WTC11 (cell line): ENCODE measurements around the gene SPOCK1. TPM values are rescaled to one million over a fixed set of nuclear protein-coding genes. Genes with fewer than 3 reads are reported as not detected.

Experiments used
- ATAC-seq: fragments of 200-7000 bp; cut with Tn5 transposase; 2 replicates; pipeline ENCODE4 v1.10.0; 2021; ENCODE audit warnings: mild to moderate bottlenecking, moderate library complexity
- CTCF ChIA-PET: fragments of 300-600 bp; sonication (Branson Sonifier 250); formaldehyde crosslinking; loops from one replicate; lab custom pipeline; 2021; ENCODE audit warnings: antibody characterized with exemption; lab: Charles Lee
- POLR2A ChIA-PET: fragments of 350-600 bp; sonication (Branson Sonifier 250); formaldehyde crosslinking; loops from one replicate; lab custom pipeline; 2021; ENCODE audit warnings: antibody characterized with exemption; lab: Charles Lee
- DNase-seq: peaks from one replicate; pipeline ENCODE4 v3.0.0; 2021; ENCODE audit warnings: low spot score
- H3K27ac Mint-ChIP-seq: 2 replicates; pipeline ENCODE4 v1.8.0; 2021; ENCODE audit warnings: mixed read lengths
- H3K27me3 Mint-ChIP-seq: 2 replicates; pipeline ENCODE4 v1.8.0; 2021; ENCODE audit warnings: low read depth, mild to moderate bottlenecking, moderate library complexity, mixed read lengths
- H3K36me3 Mint-ChIP-seq: 2 replicates; pipeline ENCODE4 v1.8.0; 2021; ENCODE audit warnings: mixed read lengths
- H3K4me1 Mint-ChIP-seq: 2 replicates; pipeline ENCODE4 v1.8.0; 2022; ENCODE audit warnings: mixed read lengths
- H3K4me3 Mint-ChIP-seq: 2 replicates; pipeline ENCODE4 v1.8.0; 2021; ENCODE audit warnings: mild to moderate bottlenecking, moderate library complexity, mixed read lengths
- H3K9me3 Mint-ChIP-seq: 2 replicates; pipeline ENCODE4 v1.8.0; 2021; ENCODE audit warnings: mixed read lengths
- ATF1 ChIP-seq: sonication (generic); formaldehyde crosslinking; IDR thresholded peaks from 2 replicates; pipeline ENCODE4 v1.8.1; 2023; ENCODE audit warnings: mild to moderate bottlenecking, moderate library complexity, missing genetic modification reagents
- E2F5 ChIP-seq: sonication (generic); formaldehyde crosslinking; IDR thresholded peaks from 2 replicates; pipeline ENCODE4 v1.8.1; 2022; ENCODE audit warnings: mild to moderate bottlenecking, moderate library complexity, missing genetic modification reagents
- EMX1 ChIP-seq: fragments of 250-450 bp; sonication (Bioruptor Pico); IDR thresholded peaks from 2 replicates; pipeline ENCODE4 v1.8.0; 2021; ENCODE audit warnings: mild to moderate bottlenecking
- ESRRA ChIP-seq: sonication (generic); formaldehyde crosslinking; IDR thresholded peaks from 2 replicates; pipeline ENCODE4 v1.8.1; 2022; ENCODE audit warnings: mild to moderate bottlenecking, missing genetic modification reagents, borderline replicate concordance
- HMGA2 ChIP-seq: fragments of 250-450 bp; sonication (Bioruptor Pico); IDR thresholded peaks from 2 replicates; pipeline ENCODE4 v1.4.0; 2021; ENCODE audit warnings: mild to moderate bottlenecking, moderate library complexity
- KAT7 ChIP-seq: sonication (generic); formaldehyde crosslinking; IDR thresholded peaks from 2 replicates; pipeline ENCODE4 v1.8.1; 2023; ENCODE audit warnings: missing genetic modification reagents, mild to moderate bottlenecking, borderline replicate concordance
- MAX ChIP-seq: sonication (generic); formaldehyde crosslinking; IDR thresholded peaks from 2 replicates; pipeline ENCODE4 v1.8.0; 2022; ENCODE audit warnings: mild to moderate bottlenecking, missing genetic modification reagents
- NFE2L1 ChIP-seq: sonication (generic); formaldehyde crosslinking; IDR thresholded peaks from 2 replicates; pipeline ENCODE4 v1.8.1; 2023; ENCODE audit warnings: missing genetic modification reagents
- SMAD4 ChIP-seq: sonication (generic); formaldehyde crosslinking; IDR thresholded peaks from 2 replicates; pipeline ENCODE4 v1.8.0; 2022; ENCODE audit warnings: mild to moderate bottlenecking, missing genetic modification reagents
- TEAD4 ChIP-seq: sonication (generic); formaldehyde crosslinking; IDR thresholded peaks from 2 replicates; pipeline ENCODE4 v1.8.0; 2022; ENCODE audit warnings: mild to moderate bottlenecking, missing genetic modification reagents
- ZBTB21 ChIP-seq: sonication (generic); formaldehyde crosslinking; IDR thresholded peaks from 2 replicates; pipeline ENCODE4 v1.8.1; 2023; ENCODE audit warnings: mild to moderate bottlenecking, missing genetic modification reagents, borderline replicate concordance
- ZNF121 ChIP-seq: sonication (generic); formaldehyde crosslinking; IDR thresholded peaks from 2 replicates; pipeline ENCODE4 v1.8.0; 2023; ENCODE audit warnings: missing genetic modification reagents
- ZNF138 ChIP-seq: sonication (generic); formaldehyde crosslinking; conservative IDR thresholded peaks from 2 replicates; pipeline ENCODE4 v1.8.1; 2022; ENCODE audit warnings: mild to moderate bottlenecking, moderate library complexity, missing genetic modification reagents
- ZNF671 ChIP-seq: fragments of 250-450 bp; sonication (Bioruptor Pico); IDR thresholded peaks from 2 replicates; pipeline ENCODE4 v1.8.0; 2021; ENCODE audit warnings: mild to moderate bottlenecking
- ZSCAN18 ChIP-seq: fragments of 250-450 bp; sonication (Bioruptor Pico); IDR thresholded peaks from 2 replicates; pipeline ENCODE4 v2.1.2; 2022; ENCODE audit warnings: mild to moderate bottlenecking, moderate library complexity
- total RNA-seq: library from RNA; stranded (reverse); gene quantifications from 3 replicates; pipeline ENCODE4 v1.2.3, GENCODE V29; 2021
- TF ChIP-seq, protein P1 (sequence below): fragments of 250-450 bp; sonication (Bioruptor Pico); conservative IDR thresholded peaks from 2 replicates; pipeline ENCODE4 v1.9.0; 2021; ENCODE audit warnings: mild to moderate bottlenecking
- TF ChIP-seq, protein P2 (sequence below): fragments of 250-450 bp; sonication (Bioruptor Pico); IDR thresholded peaks from 2 replicates; pipeline ENCODE4 v1.8.0; 2021; ENCODE audit warnings: mild to moderate bottlenecking
- TF ChIP-seq, protein P3 (sequence below): fragments of 250-450 bp; sonication (Bioruptor Pico); IDR thresholded peaks from 2 replicates; pipeline ENCODE4 v1.9.0; 2021; ENCODE audit warnings: mild to moderate bottlenecking, borderline replicate concordance
- TF ChIP-seq, protein P4 (sequence below): sonication (generic); formaldehyde crosslinking; IDR thresholded peaks from 2 replicates; pipeline ENCODE4 v1.8.0; 2022; ENCODE audit warnings: missing genetic modification reagents

The SPOCK1 gene
- total RNA-seq, 1 experiment from 2014 or later: 15.2 TPM

GRCh38 chr5:137179203-137179602, 319.9 kb downstream of the SPOCK1 start (continued):
- TF ChIP-seq ZNF138 (CRISPR knock-in tag) (no peak), ZNF671 (CRISPR knock-in tag) (no peak), ZBTB21 (CRISPR knock-in tag) (no peak)
- TF ChIP-seq, protein P1, sequence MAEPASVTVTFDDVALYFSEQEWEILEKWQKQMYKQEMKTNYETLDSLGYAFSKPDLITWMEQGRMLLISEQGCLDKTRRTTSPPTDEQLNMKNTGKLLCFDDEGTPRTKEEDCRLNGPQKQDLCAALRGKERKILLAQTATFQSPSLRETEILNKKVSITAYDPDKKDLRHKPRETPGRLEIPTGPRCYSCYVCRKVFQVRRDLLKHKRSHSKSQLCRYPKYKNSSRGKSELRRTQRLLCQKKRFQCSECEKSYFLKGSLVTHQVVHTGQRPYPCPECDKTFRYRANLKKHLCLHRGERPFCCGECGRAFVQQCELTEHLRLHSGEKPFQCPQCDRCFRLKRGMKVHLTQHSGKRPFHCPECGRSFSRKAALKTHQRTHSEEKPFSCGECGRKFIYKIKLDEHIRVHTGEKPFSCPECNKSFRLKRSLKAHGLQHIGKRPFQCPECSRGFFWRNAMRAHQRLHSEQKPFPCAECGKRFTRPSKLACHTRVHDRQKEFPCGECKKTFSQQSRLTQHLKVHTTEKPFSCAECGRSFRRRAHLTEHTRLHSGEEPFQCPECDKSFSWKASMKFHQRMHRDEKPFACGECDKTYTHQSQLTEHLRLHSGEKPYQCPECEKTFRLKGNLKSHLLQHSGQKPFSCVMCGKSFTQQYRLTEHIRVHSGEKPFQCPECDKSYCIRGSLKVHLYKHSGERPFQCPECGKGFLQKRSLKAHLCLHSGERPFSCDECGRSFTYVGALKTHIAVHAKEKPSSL: no peak
- TF ChIP-seq, protein P2, sequence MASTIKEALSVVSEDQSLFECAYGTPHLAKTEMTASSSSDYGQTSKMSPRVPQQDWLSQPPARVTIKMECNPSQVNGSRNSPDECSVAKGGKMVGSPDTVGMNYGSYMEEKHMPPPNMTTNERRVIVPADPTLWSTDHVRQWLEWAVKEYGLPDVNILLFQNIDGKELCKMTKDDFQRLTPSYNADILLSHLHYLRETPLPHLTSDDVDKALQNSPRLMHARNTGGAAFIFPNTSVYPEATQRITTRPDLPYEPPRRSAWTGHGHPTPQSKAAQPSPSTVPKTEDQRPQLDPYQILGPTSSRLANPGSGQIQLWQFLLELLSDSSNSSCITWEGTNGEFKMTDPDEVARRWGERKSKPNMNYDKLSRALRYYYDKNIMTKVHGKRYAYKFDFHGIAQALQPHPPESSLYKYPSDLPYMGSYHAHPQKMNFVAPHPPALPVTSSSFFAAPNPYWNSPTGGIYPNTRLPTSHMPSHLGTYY (CRISPR knock-in tag): no peak
- TF ChIP-seq, protein P3, sequence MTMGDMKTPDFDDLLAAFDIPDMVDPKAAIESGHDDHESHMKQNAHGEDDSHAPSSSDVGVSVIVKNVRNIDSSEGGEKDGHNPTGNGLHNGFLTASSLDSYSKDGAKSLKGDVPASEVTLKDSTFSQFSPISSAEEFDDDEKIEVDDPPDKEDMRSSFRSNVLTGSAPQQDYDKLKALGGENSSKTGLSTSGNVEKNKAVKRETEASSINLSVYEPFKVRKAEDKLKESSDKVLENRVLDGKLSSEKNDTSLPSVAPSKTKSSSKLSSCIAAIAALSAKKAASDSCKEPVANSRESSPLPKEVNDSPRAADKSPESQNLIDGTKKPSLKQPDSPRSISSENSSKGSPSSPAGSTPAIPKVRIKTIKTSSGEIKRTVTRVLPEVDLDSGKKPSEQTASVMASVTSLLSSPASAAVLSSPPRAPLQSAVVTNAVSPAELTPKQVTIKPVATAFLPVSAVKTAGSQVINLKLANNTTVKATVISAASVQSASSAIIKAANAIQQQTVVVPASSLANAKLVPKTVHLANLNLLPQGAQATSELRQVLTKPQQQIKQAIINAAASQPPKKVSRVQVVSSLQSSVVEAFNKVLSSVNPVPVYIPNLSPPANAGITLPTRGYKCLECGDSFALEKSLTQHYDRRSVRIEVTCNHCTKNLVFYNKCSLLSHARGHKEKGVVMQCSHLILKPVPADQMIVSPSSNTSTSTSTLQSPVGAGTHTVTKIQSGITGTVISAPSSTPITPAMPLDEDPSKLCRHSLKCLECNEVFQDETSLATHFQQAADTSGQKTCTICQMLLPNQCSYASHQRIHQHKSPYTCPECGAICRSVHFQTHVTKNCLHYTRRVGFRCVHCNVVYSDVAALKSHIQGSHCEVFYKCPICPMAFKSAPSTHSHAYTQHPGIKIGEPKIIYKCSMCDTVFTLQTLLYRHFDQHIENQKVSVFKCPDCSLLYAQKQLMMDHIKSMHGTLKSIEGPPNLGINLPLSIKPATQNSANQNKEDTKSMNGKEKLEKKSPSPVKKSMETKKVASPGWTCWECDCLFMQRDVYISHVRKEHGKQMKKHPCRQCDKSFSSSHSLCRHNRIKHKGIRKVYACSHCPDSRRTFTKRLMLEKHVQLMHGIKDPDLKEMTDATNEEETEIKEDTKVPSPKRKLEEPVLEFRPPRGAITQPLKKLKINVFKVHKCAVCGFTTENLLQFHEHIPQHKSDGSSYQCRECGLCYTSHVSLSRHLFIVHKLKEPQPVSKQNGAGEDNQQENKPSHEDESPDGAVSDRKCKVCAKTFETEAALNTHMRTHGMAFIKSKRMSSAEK (CRISPR knock-in tag): no peak

- TF ChIP-seq ESRRA (no peak), EMX1 (CRISPR knock-in tag) (no peak), TEAD4 (CRISPR knock-in tag) (no peak)
- POLR2A ChIA-PET: no interaction called here
- CTCF ChIA-PET: no interaction called here
Measured at GRCh38 chr5:137176609-137177008, 322.5 kb downstream of the SPOCK1 start.

DNA sequence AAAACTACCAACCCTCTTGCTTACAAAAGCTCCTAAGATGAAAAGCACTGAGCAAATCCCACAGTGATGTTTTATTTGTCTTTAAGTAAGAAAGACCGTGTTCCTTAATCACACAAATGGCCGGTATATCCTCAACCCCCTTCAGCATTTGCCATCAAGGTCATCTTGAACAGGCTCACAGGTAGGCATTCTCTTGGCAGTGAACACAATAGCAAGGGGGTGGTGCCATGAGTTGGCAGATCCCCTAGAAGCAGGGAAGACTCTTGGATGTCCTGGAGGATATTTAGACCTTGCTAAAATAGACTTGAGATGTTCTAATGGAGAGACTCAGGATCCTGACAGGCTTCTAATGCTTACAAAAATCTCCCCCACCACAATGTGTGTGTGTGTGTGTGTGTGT, 323.0 kb downstream of the SPOCK1 start:
- ChIA-PET CTCF (no interaction called here), POLR2A (no interaction called here)
- peaks cover 6% of the 10 kb centered on the region for H3K27me3 Mint-ChIP-seq
- H3K9me3 Mint-ChIP-seq: no peaks in the 10 kb centered on the region
- TF ChIP-seq ATF1 (CRISPR knock-in tag): no peak
- no peak for TF ChIP-seq KAT7 (CRISPR knock-in tag)
- no peak for TF ChIP-seq MAX (CRISPR knock-in tag)
- TF ChIP-seq, protein P4, sequence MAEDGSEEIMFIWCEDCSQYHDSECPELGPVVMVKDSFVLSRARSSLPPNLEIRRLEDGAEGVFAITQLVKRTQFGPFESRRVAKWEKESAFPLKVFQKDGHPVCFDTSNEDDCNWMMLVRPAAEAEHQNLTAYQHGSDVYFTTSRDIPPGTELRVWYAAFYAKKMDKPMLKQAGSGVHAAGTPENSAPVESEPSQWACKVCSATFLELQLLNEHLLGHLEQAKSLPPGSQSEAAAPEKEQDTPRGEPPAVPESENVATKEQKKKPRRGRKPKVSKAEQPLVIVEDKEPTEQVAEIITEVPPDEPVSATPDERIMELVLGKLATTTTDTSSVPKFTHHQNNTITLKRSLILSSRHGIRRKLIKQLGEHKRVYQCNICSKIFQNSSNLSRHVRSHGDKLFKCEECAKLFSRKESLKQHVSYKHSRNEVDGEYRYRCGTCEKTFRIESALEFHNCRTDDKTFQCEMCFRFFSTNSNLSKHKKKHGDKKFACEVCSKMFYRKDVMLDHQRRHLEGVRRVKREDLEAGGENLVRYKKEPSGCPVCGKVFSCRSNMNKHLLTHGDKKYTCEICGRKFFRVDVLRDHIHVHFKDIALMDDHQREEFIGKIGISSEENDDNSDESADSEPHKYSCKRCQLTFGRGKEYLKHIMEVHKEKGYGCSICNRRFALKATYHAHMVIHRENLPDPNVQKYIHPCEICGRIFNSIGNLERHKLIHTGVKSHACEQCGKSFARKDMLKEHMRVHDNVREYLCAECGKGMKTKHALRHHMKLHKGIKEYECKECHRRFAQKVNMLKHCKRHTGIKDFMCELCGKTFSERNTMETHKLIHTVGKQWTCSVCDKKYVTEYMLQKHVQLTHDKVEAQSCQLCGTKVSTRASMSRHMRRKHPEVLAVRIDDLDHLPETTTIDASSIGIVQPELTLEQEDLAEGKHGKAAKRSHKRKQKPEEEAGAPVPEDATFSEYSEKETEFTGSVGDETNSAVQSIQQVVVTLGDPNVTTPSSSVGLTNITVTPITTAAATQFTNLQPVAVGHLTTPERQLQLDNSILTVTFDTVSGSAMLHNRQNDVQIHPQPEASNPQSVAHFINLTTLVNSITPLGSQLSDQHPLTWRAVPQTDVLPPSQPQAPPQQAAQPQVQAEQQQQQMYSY (CRISPR knock-in tag): no peak
- TF ChIP-seq HMGA2 (CRISPR knock-in tag): no peak
- TF ChIP-seq ZNF121 (CRISPR knock-in tag): no peak
- TF ChIP-seq SMAD4: no peak
- no peak for TF ChIP-seq E2F5 (CRISPR knock-in tag)
- TF ChIP-seq NFE2L1 (CRISPR knock-in tag): no peak
- no peak for TF ChIP-seq ESRRA
- no peak for TF ChIP-seq ZSCAN18 (CRISPR knock-in tag)
- H3K4me3 Mint-ChIP-seq: no peak overlapping the region
- DNase-seq: no peak
- no peak overlapping the region for H3K27ac Mint-ChIP-seq
- H3K36me3 Mint-ChIP-seq: no peaks in the 10 kb centered on the region
- H3K4me1 Mint-ChIP-seq: no peaks in the 10 kb centered on the region; the same call in none of the 2 replicates
- no peak for ATAC-seq

More at GRCh38 chr5:137176609-137177008, 322.5 kb downstream of the SPOCK1 start:
- H3K36me3 Mint-ChIP-seq: no peaks in the 10 kb centered on the region
- H3K4me1 Mint-ChIP-seq: no peaks in the 10 kb centered on the region; the same call in 1 of the 2 replicates
- ATAC-seq (no peak), DNase-seq (no peak)
- no peak overlapping the region for H3K27ac Mint-ChIP-seq
- H3K4me3 Mint-ChIP-seq: no peak overlapping the region
- peaks cover 6% of the 10 kb centered on the region for H3K27me3 Mint-ChIP-seq
- no peaks in the 10 kb centered on the region for H3K9me3 Mint-ChIP-seq
